Bronchus fibroblast of lung (primary cell): Measurements from ENCODE around the gene BRD7. TPM values are rescaled to one million over a fixed set of nuclear protein-coding genes. Genes with fewer than 3 reads are reported as not detected.

Experiments used
- total RNA-seq: library from RNA; depleted of rRNA; stranded (reverse); fragments of >200 nt; gene quantifications from 2 replicates; pipeline ENCODE4 v1.2.3, GENCODE V29; 2015

The BRD7 gene
- total RNA-seq, result 24.5 and 25.4 TPM in 2 replicates

GRCh38 chr16:50368410-50369132 lies at the start of gene BRD7:
BRD7 (minus strand) TSS chr16:50368988; CDS start chr16:50368774, 214 bp downstream.

GRCh38 chr16:50266337-50267091 lies 102.3 kb downstream of the BRD7 start, which contains the start of gene ADCY7:
ADCY7 (plus strand) TSS chr16:50266551; CDS start chr16:50288180, 21,629 bp downstream.

Other genes with a start within 250 kb of the BRD7 start
- 3.3 and 5.0 TPM in 2 replicates for gene TENT4B, start 215.7 kb downstream of the BRD7 start, total RNA-seq
- 18.3 and 23.5 TPM in 2 replicates for gene ADCY7, start 102.4 kb downstream of the BRD7 start, total RNA-seq
- gene NKD1, start 179.4 kb upstream of the BRD7 start, total RNA-seq, result under 0.01 TPM in 2 replicates